Endothelial cell of umbilical vein (primary cell): Measurements from ENCODE around the gene FRMPD1. TPM values are rescaled to one million over a fixed set of nuclear protein-coding genes. Genes with fewer than 3 reads are reported as not detected.

Source experiments
- BruUV-seq: library from RNA; stranded (reverse); fragments of 400-500 nt; replicated peaks from 2 replicates; lab custom pipeline; 2021; lab: Mats Ljungman, UMichigan
- CTCF ChIA-PET: fragments of 300-600, 350-600 bp; sonication (Branson Sonifier 250); formaldehyde crosslinking; loops from one replicate; lab custom pipeline; 2021; ENCODE audit warnings: antibody characterized with exemption, inconsistent platforms; lab: Charles Lee
- POLR2A ChIA-PET: fragments of 300-600, 350-600 bp; sonication (Branson Sonifier 250); formaldehyde crosslinking; loops from one replicate; lab custom pipeline; 2021; ENCODE audit warnings: antibody characterized with exemption, inconsistent platforms; lab: Charles Lee
- DNase-seq: peaks from one replicate; pipeline ENCODE4 v3.0.0-alpha.2; 2011; ENCODE audit warnings: low read depth, low spot score
- FAIRE-seq: peaks from 2 replicates; lab custom pipeline; 2011; peaks lifted over from hg19 to GRCh38; lab: Jason Lieb, UNC
- H2AFZ ChIP-seq: 2 replicates; pipeline ENCODE4 v1.6.0; 2012; ENCODE audit warnings: low read depth, low read length, control low read depth, inconsistent platforms
- H3K27ac ChIP-seq: 2 replicates; pipeline ENCODE4 v1.5.1; 2011; ENCODE audit warnings: low read depth, mild to moderate bottlenecking, control low read depth, low read length, moderate library complexity; ENCODE audit not compliant: insufficient read depth
- H3K27me3 ChIP-seq, 2 experiments: 2 replicates each; pipeline versions ENCODE4 v1.6.0 to v1.6.1; 2011; ENCODE audit warnings: low read length in 2 of 2, mixed read lengths in 1 of 2; ENCODE audit not compliant: control insufficient read depth in 2 of 2, insufficient read depth in 2 of 2
- H3K36me3 ChIP-seq, 2 experiments: 2 replicates in 1 of 2; 3 replicates in 1 of 2; pipeline ENCODE4 v1.5.1; 2011; ENCODE audit warnings: low read length in 2 of 2, mild to moderate bottlenecking in 1 of 2, moderate library complexity in 1 of 2; ENCODE audit not compliant: control insufficient read depth in 2 of 2, insufficient read depth in 2 of 2; ENCODE audit errors: extremely low read depth in 1 of 2
- H3K4me1 ChIP-seq: 3 replicates; pipeline ENCODE4 v1.5.1; 2011; ENCODE audit warnings: mild to moderate bottlenecking, low read length; ENCODE audit not compliant: control insufficient read depth, insufficient read depth; ENCODE audit errors: extremely low read depth
- H3K4me2 ChIP-seq: 2 replicates; pipeline ENCODE4 v1.6.1; 2011; ENCODE audit warnings: low read length, control low read depth, mixed read lengths; ENCODE audit not compliant: insufficient read depth
- H3K4me3 ChIP-seq, 3 experiments: fragments of 200-600 bp in 1 of 3; sonication (generic), shearing (Covaris generic) in 1 of 3; replicated peaks in 1 of 3; 2 replicates each; pipeline ENCODE4 v1.5.1; 2011 to 2016; ENCODE audit warnings: control low read depth in 3 of 3, low read length in 3 of 3, mild to moderate bottlenecking in 2 of 3, inconsistent platforms in 1 of 3, low read depth in 1 of 3, moderate library complexity in 1 of 3; ENCODE audit not compliant: insufficient read depth in 1 of 3
- H3K79me2 ChIP-seq: 2 replicates; pipeline ENCODE4 v1.6.0; 2012; ENCODE audit warnings: low read length, inconsistent platforms; ENCODE audit not compliant: control insufficient read depth, insufficient read depth
- H3K9ac ChIP-seq: replicated peaks from 2 replicates; pipeline ENCODE3; 2011; ENCODE audit warnings: low read length, control low read depth; ENCODE audit not compliant: insufficient read depth; ENCODE audit errors: extremely low read depth
- H3K9me1 ChIP-seq: replicated peaks from 3 replicates; pipeline ENCODE4 v1.6.0; 2011; ENCODE audit warnings: mild to moderate bottlenecking, low read length; ENCODE audit not compliant: control insufficient read depth, insufficient read depth; ENCODE audit errors: extremely low read depth
- H3K9me3 ChIP-seq: replicated peaks from 2 replicates; pipeline ENCODE4 v1.5.1; 2012; ENCODE audit warnings: low read length, inconsistent platforms; ENCODE audit not compliant: control insufficient read depth, insufficient read depth
- H4K20me1 ChIP-seq: replicated peaks from 2 replicates; pipeline ENCODE3; 2011; ENCODE audit warnings: mild to moderate bottlenecking, low read length; ENCODE audit not compliant: control insufficient read depth, insufficient read depth; ENCODE audit errors: extremely low read depth
- EZH2 ChIP-seq: IDR thresholded peaks from 2 replicates; pipeline ENCODE4 v1.6.1; 2012; ENCODE audit warnings: borderline replicate concordance, low read depth, mild to moderate bottlenecking, moderate library complexity, low read length, inconsistent platforms; ENCODE audit not compliant: severe bottlenecking
- FOS ChIP-seq: IDR thresholded peaks from 2 replicates; pipeline ENCODE4 v1.6.1; 2011; ENCODE audit warnings: mild to moderate bottlenecking, low read length, moderate library complexity, borderline replicate concordance; ENCODE audit not compliant: insufficient read depth
- GATA2 ChIP-seq: IDR thresholded peaks from 2 replicates; pipeline ENCODE4 v1.7.0; 2011; ENCODE audit warnings: low read depth, mild to moderate bottlenecking, moderate library complexity, mixed read lengths, low read length; ENCODE audit not compliant: insufficient read length, insufficient read depth
- JUN ChIP-seq: IDR thresholded peaks from 2 replicates; pipeline ENCODE4 v1.6.1; 2011; ENCODE audit warnings: borderline replicate concordance, low read depth; ENCODE audit not compliant: insufficient read length, insufficient read depth
- MYC ChIP-seq: IDR thresholded peaks from one replicate; pipeline ENCODE4 v1.6.1; 2011; ENCODE audit warnings: mild to moderate bottlenecking, low read depth, low read length
- POLR2A ChIP-seq: IDR thresholded peaks from 2 replicates; pipeline ENCODE4 v1.6.1; 2012; ENCODE audit warnings: low read depth, mild to moderate bottlenecking, control low read depth, low read length
- POLR2AphosphoS5 ChIP-seq: IDR thresholded peaks from 2 replicates; pipeline ENCODE4 v1.6.1; 2012; ENCODE audit warnings: low read depth, mild to moderate bottlenecking, control low read depth, low read length, moderate library complexity; ENCODE audit not compliant: insufficient read depth
- dilution Hi-C: fragments of 300-500 bp; cut with MboI; formaldehyde crosslinking; loops from one replicate; pipeline ENCODE4 v1.15.0; 2019; ENCODE audit warnings: low sequenced_read_pairs; ENCODE audit not compliant: extremely low pct_ligation_motif_present
- intact Hi-C: fragments of 100-400 bp; cut with micrococcal nuclease; formaldehyde crosslinking; loops from one replicate; pipeline ENCODE4 v1.10.0; 2022
- polyA plus RNA-seq, 4 experiments: library from polyadenylated mRNA; depleted of rRNA in 3 of 4; stranded (reverse) in 3 of 4; unstranded in 1 of 4; fragments of >200 nt; gene quantifications; 2 replicates each; pipeline versions ENCODE4 v1.2.1 to v1.2.3, GENCODE V29; 2011 to 2012; ENCODE audit warnings: missing spikeins in 1 of 4
- total RNA-seq: library from RNA; stranded (reverse); gene quantifications from 2 replicates; pipeline ENCODE4 v1.2.3, GENCODE V29; 2021
- TF ChIP-seq, protein P1 (sequence below): IDR thresholded peaks from 2 replicates; pipeline ENCODE4 v1.6.1; 2011; ENCODE audit not compliant: insufficient read depth, insufficient read length
- TF ChIP-seq, protein P2 (sequence below), 2 donors: IDR thresholded peaks; 1 replicate in 1 of 2; 2 replicates in 1 of 2; pipeline ENCODE4 v1.5.1; 2011; ENCODE audit warnings: low read length in 2 of 2, mild to moderate bottlenecking in 2 of 2, moderate library complexity in 2 of 2, control low read depth in 1 of 2, inconsistent platforms in 1 of 2, low read depth in 1 of 2; ENCODE audit not compliant: insufficient read depth in 1 of 2; ENCODE audit errors: extremely low read depth in 1 of 2

Gene FRMPD1
- total and polyA plus RNA-seq, 2 donors (not counting 3 experiments of a cell fraction or from before 2014, with no cell fraction given) = not detected

DNA sequence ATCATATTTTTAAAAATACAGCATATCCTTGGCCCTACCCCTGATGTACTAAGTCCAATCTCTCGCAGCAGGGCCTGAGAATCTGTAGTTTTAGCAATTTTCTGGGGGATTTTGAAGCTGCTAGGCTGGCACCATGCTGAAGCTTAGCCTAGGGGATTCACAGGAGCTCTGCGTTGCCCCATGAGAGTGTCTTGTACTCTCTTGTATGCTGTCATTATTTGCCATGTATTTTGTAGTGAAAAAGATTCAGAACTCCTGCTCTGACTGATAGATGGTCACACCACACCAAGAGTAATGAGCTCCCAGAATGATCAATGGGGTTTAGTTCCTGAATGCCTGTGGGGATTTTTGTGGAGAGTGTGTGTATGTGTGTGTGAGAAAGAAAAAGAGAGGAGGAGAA is 82.2 kb downstream of the FRMPD1 start:
- Histone ChIP-seq H3K4me3 (no peak overlapping the region), H3K79me2 (no peaks in the 10 kb centered on the region), H3K9me1 (no peaks in the 10 kb centered on the region), H4K20me1 (no peaks in the 10 kb centered on the region), H2AFZ (no peak overlapping the region), H3K9ac (no peak overlapping the region), H3K4me2 (no peak overlapping the region), H3K9me3 (no peaks in the 10 kb centered on the region), H3K4me1 (no peaks in the 10 kb centered on the region), H3K36me3 (no peaks in the 10 kb centered on the region), H3K27me3 (peaks cover 16 to 19% of the 10 kb centered on the region in 2 experiments), H3K27ac (no peak overlapping the region)
- ChIA-PET CTCF (interaction anchor here (1.5 kb wide), 1 partner anchor 531 kb away, joined by 3 read pairs; no protein-coding TSS in a partner anchor), POLR2A (no interaction called here)
- intact Hi-C loops (no loop called here), dilution Hi-C loops (no loop called here)
- TF ChIP-seq, protein P1, sequence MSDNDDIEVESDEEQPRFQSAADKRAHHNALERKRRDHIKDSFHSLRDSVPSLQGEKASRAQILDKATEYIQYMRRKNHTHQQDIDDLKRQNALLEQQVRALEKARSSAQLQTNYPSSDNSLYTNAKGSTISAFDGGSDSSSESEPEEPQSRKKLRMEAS = no peak
- TF ChIP-seq POLR2A (no peak), EZH2 (no peak), FOS (no peak)
- TF ChIP-seq, protein P2, sequence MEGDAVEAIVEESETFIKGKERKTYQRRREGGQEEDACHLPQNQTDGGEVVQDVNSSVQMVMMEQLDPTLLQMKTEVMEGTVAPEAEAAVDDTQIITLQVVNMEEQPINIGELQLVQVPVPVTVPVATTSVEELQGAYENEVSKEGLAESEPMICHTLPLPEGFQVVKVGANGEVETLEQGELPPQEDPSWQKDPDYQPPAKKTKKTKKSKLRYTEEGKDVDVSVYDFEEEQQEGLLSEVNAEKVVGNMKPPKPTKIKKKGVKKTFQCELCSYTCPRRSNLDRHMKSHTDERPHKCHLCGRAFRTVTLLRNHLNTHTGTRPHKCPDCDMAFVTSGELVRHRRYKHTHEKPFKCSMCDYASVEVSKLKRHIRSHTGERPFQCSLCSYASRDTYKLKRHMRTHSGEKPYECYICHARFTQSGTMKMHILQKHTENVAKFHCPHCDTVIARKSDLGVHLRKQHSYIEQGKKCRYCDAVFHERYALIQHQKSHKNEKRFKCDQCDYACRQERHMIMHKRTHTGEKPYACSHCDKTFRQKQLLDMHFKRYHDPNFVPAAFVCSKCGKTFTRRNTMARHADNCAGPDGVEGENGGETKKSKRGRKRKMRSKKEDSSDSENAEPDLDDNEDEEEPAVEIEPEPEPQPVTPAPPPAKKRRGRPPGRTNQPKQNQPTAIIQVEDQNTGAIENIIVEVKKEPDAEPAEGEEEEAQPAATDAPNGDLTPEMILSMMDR (IDR thresholded peaks at IDR 0.05; ENCODE audit: extremely low read depth in 1 of 2, insufficient read depth in 1 of 2, low read depth in 1 of 2, low read length in 2 of 2) = no peak
- DNase-seq (no peak), FAIRE-seq (no peak)
- no TSS peak for BruUV-seq

DNA sequence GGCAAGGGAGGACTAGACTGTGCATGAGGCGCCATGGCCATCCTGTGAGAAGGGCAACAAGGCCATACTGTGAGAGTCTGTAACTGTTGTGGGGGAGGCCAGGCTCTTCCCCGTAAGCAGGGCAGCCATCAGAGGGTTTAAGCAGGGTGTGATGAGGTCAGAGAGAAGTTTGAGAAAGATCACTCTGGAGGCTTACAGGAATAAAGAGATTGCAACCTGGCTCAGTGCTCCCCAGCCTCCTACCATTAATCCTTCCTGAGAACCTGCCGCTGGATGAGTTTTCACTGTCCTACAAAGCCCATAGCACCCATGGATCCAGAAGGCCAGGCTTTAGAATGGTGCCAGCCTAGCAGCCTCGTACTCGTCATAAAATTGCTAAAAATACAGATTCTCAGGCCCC is 88.5 kb downstream of the FRMPD1 start:
- dilution Hi-C loops = no loop called here
- H3K36me3 ChIP-seq = no peaks in the 10 kb centered on the region
- intact Hi-C loops = no loop called here
- ChIA-PET POLR2A (no interaction called here), CTCF (no interaction called here)
- H3K27ac ChIP-seq = no peak overlapping the region
- no peak overlapping the region for H2AFZ ChIP-seq
- peaks cover 3 to 9% of the 10 kb centered on the region in 2 experiments for H3K27me3 ChIP-seq
- no TSS peak for BruUV-seq
- no peaks in the 10 kb centered on the region for H3K79me2 ChIP-seq
- no peak for DNase-seq
- TF ChIP-seq EZH2 (no peak), GATA2 (no peak), POLR2A (no peak), JUN (no peak), POLR2AphosphoS5 (no peak), FOS (no peak), MYC (no peak)
- TF ChIP-seq, protein P2 (IDR thresholded peaks at IDR 0.05; ENCODE audit: extremely low read depth in 1 of 2, insufficient read depth in 1 of 2, low read depth in 1 of 2, low read length in 2 of 2) = no peak
- TF ChIP-seq, protein P1 = no peak
- H3K4me2 ChIP-seq = no peak overlapping the region
- H3K4me3 ChIP-seq = no peak overlapping the region
- H3K9me3 ChIP-seq = no peaks in the 10 kb centered on the region
- no peak for FAIRE-seq
- no peaks in the 10 kb centered on the region for H3K9me1 ChIP-seq
- no peaks in the 10 kb centered on the region for H3K4me1 ChIP-seq
- no peaks in the 10 kb centered on the region for H4K20me1 ChIP-seq
- no peak overlapping the region for H3K9ac ChIP-seq
